ENCODE results near the gene TBC1D30.
"Not testable (repeated sequence)": the region's sequence is repeated elsewhere in the genome, so short reads cannot be mapped to it uniquely, and the experiment has no call there.

The TBC1D30 gene

DNA sequence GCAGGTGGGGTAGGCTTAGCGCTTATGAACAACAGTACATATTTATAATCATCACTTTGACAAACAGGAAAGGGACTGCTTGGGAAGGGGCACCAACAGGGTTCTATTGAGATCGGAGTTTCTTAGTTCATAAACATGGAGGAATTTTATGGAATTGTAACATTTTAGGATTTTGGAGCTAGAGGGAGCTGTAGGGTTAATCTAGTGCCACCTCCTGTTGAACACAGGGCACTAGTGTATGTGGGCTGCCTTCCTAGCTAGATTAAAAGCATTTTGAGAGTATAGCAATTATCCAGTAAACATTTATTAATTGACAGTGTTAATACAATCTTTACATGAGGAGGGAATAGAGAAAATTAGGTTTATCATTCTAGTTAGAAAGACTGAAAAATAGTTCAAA is 23.1 kb upstream of the TBC1D30 start:
- no peak for DNase-seq
- H3K36me3 ChIP-seq, result no peaks in the 10 kb centered on the region
- peaks cover 16% of the 10 kb centered on the region for H3K27me3 ChIP-seq
- H3K4me1 ChIP-seq, result no peaks in the 10 kb centered on the region
- no peaks in the 10 kb centered on the region for H3K9me3 ChIP-seq
- no peak overlapping the region for H3K4me3 ChIP-seq (ENCODE audit: low read depth, low read length)
- TF ChIP-seq, protein P1, sequence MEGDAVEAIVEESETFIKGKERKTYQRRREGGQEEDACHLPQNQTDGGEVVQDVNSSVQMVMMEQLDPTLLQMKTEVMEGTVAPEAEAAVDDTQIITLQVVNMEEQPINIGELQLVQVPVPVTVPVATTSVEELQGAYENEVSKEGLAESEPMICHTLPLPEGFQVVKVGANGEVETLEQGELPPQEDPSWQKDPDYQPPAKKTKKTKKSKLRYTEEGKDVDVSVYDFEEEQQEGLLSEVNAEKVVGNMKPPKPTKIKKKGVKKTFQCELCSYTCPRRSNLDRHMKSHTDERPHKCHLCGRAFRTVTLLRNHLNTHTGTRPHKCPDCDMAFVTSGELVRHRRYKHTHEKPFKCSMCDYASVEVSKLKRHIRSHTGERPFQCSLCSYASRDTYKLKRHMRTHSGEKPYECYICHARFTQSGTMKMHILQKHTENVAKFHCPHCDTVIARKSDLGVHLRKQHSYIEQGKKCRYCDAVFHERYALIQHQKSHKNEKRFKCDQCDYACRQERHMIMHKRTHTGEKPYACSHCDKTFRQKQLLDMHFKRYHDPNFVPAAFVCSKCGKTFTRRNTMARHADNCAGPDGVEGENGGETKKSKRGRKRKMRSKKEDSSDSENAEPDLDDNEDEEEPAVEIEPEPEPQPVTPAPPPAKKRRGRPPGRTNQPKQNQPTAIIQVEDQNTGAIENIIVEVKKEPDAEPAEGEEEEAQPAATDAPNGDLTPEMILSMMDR (IDR thresholded peaks at IDR 0.05; ENCODE audit: low read depth, low read length), result peak; percentile 52

- not testable (repeated sequence) for H3K4me1 ChIP-seq; H3K36me3 ChIP-seq; H3K9me3 ChIP-seq; H3K4me3 ChIP-seq (ENCODE audit: low read depth, low read length)
- H3K27me3 ChIP-seq, result peaks cover 14% of the 10 kb centered on the region
- TF ChIP-seq, protein P1 (IDR thresholded peaks at IDR 0.05; ENCODE audit: low read depth, low read length), result peak; percentile 85
- peak; percentile 54 for DNase-seq
Observed at GRCh38 chr12:64802180-64802775, 22.2 kb upstream of the TBC1D30 start.

- no peaks in the 10 kb centered on the region for H3K9me3 ChIP-seq
- no peaks in the 10 kb centered on the region for H3K36me3 ChIP-seq
- no peak overlapping the region for H3K4me3 ChIP-seq (ENCODE audit: low read depth, low read length)
- peaks cover 7% of the 10 kb centered on the region for H3K27me3 ChIP-seq
- no peak for DNase-seq
- TF ChIP-seq, protein P1 (IDR thresholded peaks at IDR 0.05; ENCODE audit: low read depth, low read length), result no peak
- H3K4me1 ChIP-seq, result no peaks in the 10 kb centered on the region
Observed at GRCh38 chr12:64806173-64806572, 18.3 kb upstream of the TBC1D30 start.

GRCh38 chr12:64806593-64807460 is 17.6 kb upstream of the TBC1D30 start:
- TF ChIP-seq, protein P1 (IDR thresholded peaks at IDR 0.05; ENCODE audit: low read depth, low read length), result no peak

DNA sequence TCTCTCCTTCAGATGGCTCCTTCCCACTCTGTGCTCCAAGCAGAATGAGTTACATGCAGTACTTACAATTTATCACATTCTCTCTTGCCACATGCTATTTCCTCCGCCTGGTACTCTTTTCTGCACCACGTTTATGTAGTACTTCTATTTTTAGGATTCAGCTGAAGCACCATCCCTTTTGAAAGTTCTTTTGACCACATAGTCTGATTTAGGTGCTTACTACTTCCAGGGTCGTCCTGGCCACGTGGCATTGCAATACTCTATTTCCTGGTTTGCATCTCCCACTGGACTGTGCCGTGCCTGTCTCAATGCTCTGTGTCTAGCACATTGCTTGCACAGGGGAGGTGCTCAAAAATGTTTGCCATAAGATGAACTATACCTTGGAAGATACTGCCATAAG is 16.3 kb upstream of the TBC1D30 start:
- Histone ChIP-seq H3K4me1 (no peaks in the 10 kb centered on the region), H3K36me3 (no peaks in the 10 kb centered on the region), H3K4me3 (ENCODE audit: low read depth, low read length) (no peak overlapping the region), H3K27me3 (peaks cover 17% of the 10 kb centered on the region), H3K9me3 (no peaks in the 10 kb centered on the region)
- TF ChIP-seq, protein P1 (IDR thresholded peaks at IDR 0.05; ENCODE audit: low read depth, low read length), result no peak
- no peak for DNase-seq

More at GRCh38 chr12:64806593-64807460, 17.6 kb upstream of the TBC1D30 start:
- DNase-seq, result no peak
- no peaks in the 10 kb centered on the region for H3K9me3 ChIP-seq
- H3K27me3 ChIP-seq, result peaks cover 7% of the 10 kb centered on the region
- no peak overlapping the region for H3K4me3 ChIP-seq (ENCODE audit: low read depth, low read length)
- H3K4me1 ChIP-seq, result no peaks in the 10 kb centered on the region
- H3K36me3 ChIP-seq, result no peaks in the 10 kb centered on the region

- H3K4me1 ChIP-seq, result no peaks in the 10 kb centered on the region
- TF ChIP-seq, protein P1 (IDR thresholded peaks at IDR 0.05; ENCODE audit: low read depth, low read length), result no peak
- no peak overlapping the region for H3K4me3 ChIP-seq (ENCODE audit: low read depth, low read length)
- no peak for DNase-seq
- no peaks in the 10 kb centered on the region for H3K9me3 ChIP-seq
- no peaks in the 10 kb centered on the region for H3K36me3 ChIP-seq
- peaks cover 27% of the 10 kb centered on the region for H3K27me3 ChIP-seq
Observed at GRCh38 chr12:64810831-64811230, 13.6 kb upstream of the TBC1D30 start.
